Measurements from ENCODE around the gene PACSIN1.

PACSIN1 gene

DNA sequence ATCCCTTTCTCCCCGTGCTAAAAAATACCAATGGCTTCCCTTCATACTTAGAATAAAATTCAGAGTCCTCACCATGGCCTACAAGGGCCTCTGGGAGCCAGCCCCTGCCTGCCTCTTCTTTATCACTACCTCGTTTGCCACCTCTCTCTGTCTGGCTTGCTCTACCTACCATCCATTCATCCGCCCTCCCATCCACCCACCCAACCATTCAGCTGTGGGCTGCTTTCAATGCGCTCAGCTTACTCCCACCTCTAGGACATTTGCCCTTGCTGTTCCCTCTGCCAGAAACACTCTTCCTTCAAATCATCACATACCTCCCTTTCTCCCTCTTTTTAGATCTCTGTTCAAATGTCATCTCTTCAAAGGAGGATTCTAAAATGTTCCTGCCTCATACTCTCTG, 44.4 kb downstream of the PACSIN1 start:
- DNase-seq (ENCODE audit: low spot score): no peak
- TF ChIP-seq CTCF (IDR thresholded peaks at IDR 0.05; ENCODE audit: extremely low read depth, missing control alignments): no peak

GRCh38 chr6:34511214-34511914, 45.5 kb downstream of the PACSIN1 start:
- TF ChIP-seq CTCF (IDR thresholded peaks at IDR 0.05; ENCODE audit: extremely low read depth, missing control alignments): no peak
- DNase-seq (ENCODE audit: low spot score): no peak

DNA sequence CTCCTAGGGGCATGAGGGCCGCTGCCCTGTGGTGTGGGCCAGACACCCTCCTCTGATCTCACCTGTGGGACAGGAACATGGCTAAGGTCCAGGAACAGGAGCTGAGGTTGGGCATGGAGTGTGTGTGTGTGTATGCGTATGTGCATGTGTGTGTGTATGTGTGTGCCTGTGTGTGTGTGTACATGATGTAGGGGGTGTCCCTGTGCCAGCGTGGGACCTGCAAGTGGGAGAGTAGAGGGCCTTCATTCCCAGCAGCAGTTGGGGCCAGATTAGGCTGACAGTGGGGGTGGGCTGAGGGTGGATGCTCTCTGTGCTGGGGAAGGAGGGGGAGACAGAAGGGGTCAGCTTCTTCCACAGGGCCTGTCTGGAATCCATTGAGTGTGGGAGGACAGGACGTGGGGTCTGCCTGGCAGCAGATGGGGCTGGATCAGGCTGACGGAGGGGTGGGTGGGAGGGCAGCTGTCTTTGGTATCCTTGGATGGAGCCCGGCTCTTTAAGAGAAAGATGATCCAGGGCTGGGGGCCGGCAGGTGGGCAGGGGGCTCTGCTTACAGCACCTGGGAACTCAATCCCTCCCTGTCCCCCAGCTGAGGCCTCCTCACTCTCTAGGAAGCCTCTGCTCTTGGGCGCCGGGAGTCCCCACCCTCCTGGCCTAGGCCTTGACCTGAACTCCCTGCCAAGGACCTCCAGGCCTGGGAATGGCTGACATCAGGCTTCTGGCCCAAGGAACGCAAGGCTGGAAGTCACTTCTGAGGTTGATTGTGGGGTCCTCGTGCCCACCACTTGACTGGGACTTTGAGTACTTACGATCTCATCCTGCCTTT, 46.2 kb downstream of the PACSIN1 start:
- no peak for DNase-seq (ENCODE audit: low spot score)
- no peak for TF ChIP-seq CTCF (IDR thresholded peaks at IDR 0.05; ENCODE audit: extremely low read depth, missing control alignments)

DNA sequence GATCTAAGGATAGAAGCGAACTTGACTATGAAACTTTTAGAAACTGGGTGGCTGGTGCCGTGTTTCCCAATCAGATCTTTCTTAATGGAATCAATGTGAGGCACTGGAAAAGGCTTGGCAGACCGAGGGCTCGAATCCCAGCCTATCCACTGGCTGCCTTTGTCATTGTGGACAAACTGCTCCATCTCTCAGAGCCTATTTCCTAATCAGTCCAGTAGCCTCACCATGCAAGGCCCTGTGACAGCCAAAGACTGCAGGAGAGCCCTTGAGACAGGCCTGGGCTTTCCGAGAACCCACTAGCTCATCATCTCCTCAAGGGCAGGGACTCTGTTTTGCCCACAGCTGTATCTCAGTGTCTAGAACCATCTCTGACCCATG, 46.9 kb downstream of the PACSIN1 start:
- no peak for DNase-seq (ENCODE audit: low spot score)
- no peak for TF ChIP-seq CTCF (IDR thresholded peaks at IDR 0.05; ENCODE audit: extremely low read depth, missing control alignments)

DNA sequence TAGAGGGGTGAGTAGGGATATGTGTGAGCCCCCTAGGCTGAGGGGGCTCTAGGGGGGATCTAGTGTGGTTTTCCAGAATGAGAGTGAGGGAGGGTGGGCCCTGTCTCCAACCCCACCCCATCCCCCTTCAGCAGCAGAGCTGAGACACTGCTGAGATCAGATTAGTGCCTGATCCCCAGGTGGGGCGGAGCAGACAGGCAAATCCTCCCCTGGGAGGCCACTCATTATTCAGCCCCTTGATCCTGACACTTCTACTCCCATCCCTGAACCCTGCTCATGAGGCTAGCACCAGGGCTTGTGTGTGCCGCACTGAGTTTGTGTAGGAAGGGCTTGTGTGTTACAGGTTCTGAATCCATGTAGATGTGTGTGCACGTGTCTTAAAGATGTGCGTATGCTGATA, 47.8 kb downstream of the PACSIN1 start:
- no peak for TF ChIP-seq CTCF (IDR thresholded peaks at IDR 0.05; ENCODE audit: extremely low read depth, missing control alignments)
- no peak for DNase-seq (ENCODE audit: low spot score)

DNA sequence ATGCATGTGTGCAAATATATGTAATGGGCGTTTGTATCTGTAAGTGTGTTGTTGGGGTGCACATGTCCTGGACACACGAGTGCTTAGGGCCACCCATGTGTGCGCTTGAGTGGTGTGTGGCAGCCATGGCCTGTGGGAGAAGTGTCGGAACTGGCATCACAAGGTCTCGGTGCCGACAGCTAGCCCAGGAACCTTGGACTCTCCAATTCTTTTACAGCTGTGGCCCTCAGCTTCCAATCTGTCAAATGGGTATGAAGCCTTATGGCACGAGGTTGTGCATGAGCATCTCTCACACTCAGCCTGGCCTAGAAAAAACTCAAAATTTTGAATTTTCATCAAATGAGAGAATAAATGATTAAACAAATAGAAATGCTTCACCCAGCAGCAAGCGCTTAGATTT, 48.2 kb downstream of the PACSIN1 start:
- DNase-seq (ENCODE audit: low spot score): no peak
- TF ChIP-seq CTCF (IDR thresholded peaks at IDR 0.05; ENCODE audit: extremely low read depth, missing control alignments): no peak

Measured in GM20000 (cell line).